ENCODE measurements around the gene ATP11A. TPM values are rescaled to one million over a fixed set of nuclear protein-coding genes. Genes with fewer than 3 reads are reported as not detected.
"Not testable (repeated sequence)": the region's sequence is repeated elsewhere in the genome, so short reads cannot be mapped to it uniquely, and the experiment has no call there.

The ATP11A gene
- total RNA-seq, 2 donors from 2014 or later: 122 to 140 TPM

DNA sequence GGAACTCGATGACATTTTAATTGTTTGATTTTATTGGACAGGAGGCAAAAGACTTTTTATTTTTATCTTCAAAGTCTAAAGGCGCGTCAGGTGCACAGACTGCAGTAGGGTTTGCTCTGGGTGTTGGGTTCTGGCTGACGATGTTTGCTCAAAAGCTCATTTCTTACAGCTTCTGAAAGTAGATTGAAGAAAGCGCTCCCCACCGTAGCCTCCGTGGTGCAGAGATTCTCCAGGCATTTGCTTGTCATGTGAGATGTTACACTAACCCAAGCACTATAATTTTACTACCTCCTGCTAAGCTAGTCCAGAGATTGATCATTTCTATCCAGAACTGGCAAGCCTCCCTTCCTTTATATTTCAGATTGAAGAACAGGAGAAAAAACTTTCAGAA is 14.5 kb upstream of the ATP11A start:
- no peak overlapping the region for H3K9ac ChIP-seq (ENCODE audit: extremely low read depth, low read length, poor library complexity, severe bottlenecking)
- Mint-ChIP-seq H3K27ac (no peak overlapping the region), H3K4me1 (peaks cover 7% of the 10 kb centered on the region), H3K36me3 (ENCODE audit: low read depth) (no peaks in the 10 kb centered on the region), H3K27me3 (ENCODE audit: insufficient read depth) (peaks cover 4% of the 10 kb centered on the region), H3K4me3 (no peak overlapping the region), H3K9me3 (peaks cover 11% of the 10 kb centered on the region)
- H3K4me1 ChIP-seq (ENCODE audit: control insufficient read depth, insufficient read depth, low read length): no peaks in the 10 kb centered on the region
- 80 to 83% methylated on average over 6 to 7 of the region's 7 CpGs for WGBS, 2 experiments (ENCODE audit: insufficient coverage in 1 of 2, insufficient read length in 1 of 2)
- no peak overlapping the region for H3K4me3 ChIP-seq (ENCODE audit: low read length)
- TF ChIP-seq, protein P1, sequence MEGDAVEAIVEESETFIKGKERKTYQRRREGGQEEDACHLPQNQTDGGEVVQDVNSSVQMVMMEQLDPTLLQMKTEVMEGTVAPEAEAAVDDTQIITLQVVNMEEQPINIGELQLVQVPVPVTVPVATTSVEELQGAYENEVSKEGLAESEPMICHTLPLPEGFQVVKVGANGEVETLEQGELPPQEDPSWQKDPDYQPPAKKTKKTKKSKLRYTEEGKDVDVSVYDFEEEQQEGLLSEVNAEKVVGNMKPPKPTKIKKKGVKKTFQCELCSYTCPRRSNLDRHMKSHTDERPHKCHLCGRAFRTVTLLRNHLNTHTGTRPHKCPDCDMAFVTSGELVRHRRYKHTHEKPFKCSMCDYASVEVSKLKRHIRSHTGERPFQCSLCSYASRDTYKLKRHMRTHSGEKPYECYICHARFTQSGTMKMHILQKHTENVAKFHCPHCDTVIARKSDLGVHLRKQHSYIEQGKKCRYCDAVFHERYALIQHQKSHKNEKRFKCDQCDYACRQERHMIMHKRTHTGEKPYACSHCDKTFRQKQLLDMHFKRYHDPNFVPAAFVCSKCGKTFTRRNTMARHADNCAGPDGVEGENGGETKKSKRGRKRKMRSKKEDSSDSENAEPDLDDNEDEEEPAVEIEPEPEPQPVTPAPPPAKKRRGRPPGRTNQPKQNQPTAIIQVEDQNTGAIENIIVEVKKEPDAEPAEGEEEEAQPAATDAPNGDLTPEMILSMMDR (conservative IDR thresholded peaks at IDR 0.05): no peak
- H3K36me3 ChIP-seq (ENCODE audit: control insufficient read depth, insufficient read depth, low read length): no peaks in the 10 kb centered on the region
- no peaks in the 10 kb centered on the region for H3K9me3 ChIP-seq (ENCODE audit: control insufficient read depth, low read length)
- DNase-seq: peak; percentile 11
- H3K27ac ChIP-seq (ENCODE audit: low read depth, low read length): no peak overlapping the region
- no peaks in the 10 kb centered on the region for H3K27me3 ChIP-seq (ENCODE audit: control insufficient read depth, insufficient read depth, low read length, poor library complexity, severe bottlenecking)

DNA sequence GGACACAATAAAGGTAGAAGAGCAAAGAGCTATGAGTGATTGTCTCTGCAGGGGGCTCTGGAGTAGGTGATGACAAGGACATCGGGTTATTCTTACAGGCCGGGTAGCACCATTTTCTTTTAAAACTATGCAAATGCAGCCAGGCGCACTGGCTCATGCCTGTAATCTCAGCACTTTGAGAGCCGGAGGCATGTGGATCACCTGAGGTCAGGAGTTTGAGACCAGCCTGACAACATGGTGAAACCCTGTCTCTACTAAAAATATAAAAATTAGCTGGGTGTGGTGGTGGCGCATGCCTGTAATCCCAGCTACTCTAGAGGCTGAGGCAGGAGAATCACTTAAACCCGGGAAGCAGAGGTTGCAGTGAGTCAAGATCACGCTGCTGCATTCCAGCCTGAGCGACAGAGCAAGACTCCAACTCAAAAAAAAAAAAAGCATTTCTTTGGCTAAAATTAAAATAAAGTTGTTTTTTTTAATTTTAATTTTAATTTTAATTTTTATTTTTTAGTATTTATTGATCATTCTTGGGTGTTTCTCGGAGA is 12.3 kb upstream of the ATP11A start:
- not testable (repeated sequence) for H3K4me1 ChIP-seq (ENCODE audit: control insufficient read depth, insufficient read depth, low read length); H3K36me3 ChIP-seq (ENCODE audit: control insufficient read depth, insufficient read depth, low read length); H3K36me3 Mint-ChIP-seq (ENCODE audit: low read depth); H3K27ac ChIP-seq (ENCODE audit: low read depth, low read length); H3K27me3 ChIP-seq (ENCODE audit: control insufficient read depth, insufficient read depth, low read length, poor library complexity, severe bottlenecking); H3K27ac Mint-ChIP-seq; H3K9me3 ChIP-seq (ENCODE audit: control insufficient read depth, low read length); H3K4me3 Mint-ChIP-seq; H3K4me1 Mint-ChIP-seq; H3K4me3 ChIP-seq (ENCODE audit: low read length); H3K9ac ChIP-seq (ENCODE audit: extremely low read depth, low read length, poor library complexity, severe bottlenecking); H3K27me3 Mint-ChIP-seq (ENCODE audit: insufficient read depth)
- 88 to 92% methylated on average over 5 to 7 of the region's 9 CpGs for WGBS, 2 experiments (ENCODE audit: insufficient coverage in 1 of 2, insufficient read length in 1 of 2)
- DNase-seq: peak; percentile 30
- H3K9me3 Mint-ChIP-seq: peaks cover 11% of the 10 kb centered on the region

- Histone ChIP-seq H3K9ac (ENCODE audit: extremely low read depth, low read length, poor library complexity, severe bottlenecking) (no peak overlapping the region), H3K27me3 (ENCODE audit: control insufficient read depth, insufficient read depth, low read length, poor library complexity, severe bottlenecking) (no peaks in the 10 kb centered on the region), H3K4me1 (ENCODE audit: control insufficient read depth, insufficient read depth, low read length) (no peaks in the 10 kb centered on the region), H3K27ac (ENCODE audit: low read depth, low read length) (no peak overlapping the region), H3K36me3 (ENCODE audit: control insufficient read depth, insufficient read depth, low read length) (no peaks in the 10 kb centered on the region), H3K9me3 (ENCODE audit: control insufficient read depth, low read length) (no peaks in the 10 kb centered on the region), H3K4me3 (ENCODE audit: low read length) (no peak overlapping the region)
- peaks cover 2% of the 10 kb centered on the region for H3K27me3 Mint-ChIP-seq (ENCODE audit: insufficient read depth)
- H3K27ac Mint-ChIP-seq: no peak overlapping the region
- H3K4me3 Mint-ChIP-seq: no peak overlapping the region
- H3K9me3 Mint-ChIP-seq: peaks cover 11% of the 10 kb centered on the region
- 95 to 96% methylated on average over 13 to 17 of the region's 17 CpGs for WGBS, 2 experiments (ENCODE audit: insufficient coverage in 1 of 2, insufficient read length in 1 of 2)
- no peaks in the 10 kb centered on the region for H3K36me3 Mint-ChIP-seq (ENCODE audit: low read depth)
- peaks cover 3% of the 10 kb centered on the region for H3K4me1 Mint-ChIP-seq
- TF ChIP-seq, protein P1 (conservative IDR thresholded peaks at IDR 0.05): no peak
- DNase-seq: peak; percentile 22
These were observed 10.5 kb upstream of the ATP11A start for GRCh38 chr13:112679381-112679780.

Data from endodermal cell (in vitro differentiated cells).